GM12873 (cell line): Measurements from ENCODE around the gene SPATA32.

Experiments used
- CTCF ChIP-seq: IDR thresholded peaks from 2 replicates; pipeline ENCODE4 v1.5.1; 2012; ENCODE audit warnings: low read depth, mild to moderate bottlenecking, moderate library complexity, low read length, control low read depth; ENCODE audit not compliant: insufficient read depth; ENCODE audit errors: missing control alignments

The SPATA32 gene

GRCh38 chr17:45292696-45293412, 31.0 kb upstream of the SPATA32 start:
- TF ChIP-seq CTCF: no peak

- TF ChIP-seq CTCF: no peak
Observed at GRCh38 chr17:45291171-45291805, 29.4 kb upstream of the SPATA32 start.

GRCh38 chr17:45290269-45290765, 28.4 kb upstream of the SPATA32 start:
- TF ChIP-seq CTCF: no peak

GRCh38 chr17:45289301-45290268, 27.7 kb upstream of the SPATA32 start:
- TF ChIP-seq CTCF: no peak

GRCh38 chr17:45288825-45289224, 26.9 kb upstream of the SPATA32 start:
- TF ChIP-seq CTCF: no peak

- TF ChIP-seq CTCF: no peak
Observed at GRCh38 chr17:45287526-45288500, 25.9 kb upstream of the SPATA32 start.
